ENCODE data around the gene ISCU. TPM values are rescaled to one million over a fixed set of nuclear protein-coding genes. Genes with fewer than 3 reads are reported as not detected.

The ISCU gene
- total RNA-seq (2022; extraction: Qiagen RNA extraction; ENCODE audit: low read depth): 89.2 to 99.6 TPM (median 94.8 TPM) in 5 replicates

DNA sequence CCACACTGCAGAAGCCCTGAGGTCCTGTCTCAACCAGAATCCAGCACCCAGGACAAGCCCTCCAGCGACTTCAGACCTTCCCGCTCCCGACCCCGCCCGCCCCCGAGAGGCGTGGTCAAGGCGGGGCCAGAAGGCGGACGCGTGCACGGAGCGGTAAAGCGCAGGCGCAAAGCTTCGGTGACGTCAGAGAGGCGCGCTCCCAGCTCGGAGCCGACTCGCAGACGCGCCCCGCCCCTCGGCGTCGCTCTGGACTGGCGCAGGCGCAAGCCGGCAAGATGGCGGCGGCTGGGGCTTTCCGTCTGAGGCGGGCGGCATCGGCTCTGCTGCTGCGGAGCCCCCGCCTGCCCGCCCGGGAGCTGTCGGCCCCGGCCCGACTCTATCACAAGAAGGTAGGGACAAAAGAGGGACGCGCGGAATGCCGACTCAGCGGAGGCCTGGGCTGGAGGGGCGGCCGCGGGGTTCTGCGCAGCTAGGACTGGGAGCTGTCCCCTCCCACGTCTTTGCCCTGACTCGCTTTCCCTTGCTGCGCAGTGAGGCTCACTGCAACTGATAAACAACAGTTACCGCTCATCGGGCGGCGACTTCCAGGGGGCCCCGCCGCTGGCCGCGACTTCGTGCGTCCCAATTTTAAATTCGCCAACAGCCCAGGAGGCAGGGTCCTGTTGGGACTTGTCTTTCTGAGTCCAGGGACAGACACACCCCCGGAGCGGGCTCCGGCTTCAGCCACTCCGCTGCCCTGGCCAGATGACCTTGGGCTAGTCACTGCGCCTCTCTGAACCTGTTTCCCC is at the start of gene ISCU:
TSS of gene ISCU (plus strand) at position 249 of the 788 bp plus-strand sequence. CDS start at position 276, 27 bp downstream.

DNA sequence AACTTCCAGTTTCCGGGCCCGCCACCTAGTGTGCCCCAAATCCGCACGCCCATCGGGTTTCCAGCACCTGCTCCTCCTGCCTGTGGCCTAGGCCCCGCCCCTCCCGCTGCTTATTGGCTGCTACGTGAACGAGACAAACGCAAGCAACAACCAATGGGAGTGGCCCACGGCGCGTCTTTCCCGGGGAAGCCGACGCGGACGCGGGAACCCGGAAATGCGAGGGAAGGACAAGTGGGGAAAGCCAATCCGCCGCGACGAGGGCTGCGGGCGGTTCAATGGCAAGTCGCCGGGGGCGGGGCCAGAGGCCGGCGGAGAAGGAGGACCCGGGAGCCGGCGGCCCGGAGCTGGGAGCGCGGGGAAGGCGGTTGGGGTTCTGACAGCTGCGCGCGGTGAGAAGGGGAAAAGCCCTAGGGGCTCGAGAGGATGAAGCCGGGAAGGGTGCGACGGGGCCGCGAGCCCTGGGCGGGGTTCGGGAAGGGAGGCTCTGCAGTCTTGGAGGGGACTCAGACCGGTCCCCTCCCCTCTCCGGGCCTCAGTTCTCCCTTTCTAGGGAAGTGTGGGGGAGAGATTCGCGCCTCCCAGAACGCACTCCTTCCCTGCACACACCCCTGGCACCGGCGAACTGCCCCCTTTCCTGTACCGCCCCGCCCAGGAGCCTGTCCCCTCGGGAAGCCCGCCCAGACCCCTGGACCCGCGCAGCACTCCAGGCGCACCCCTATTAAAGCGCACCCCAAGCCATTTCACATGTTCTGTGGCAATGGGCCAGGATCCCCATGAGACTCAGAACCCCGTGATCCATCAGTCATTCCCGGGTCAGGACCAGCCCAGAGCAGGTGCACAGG is 47.2 kb upstream of the ISCU start, which contains the start of gene FICD:
TSS of gene FICD (plus strand) at position 305 of the 842 bp plus-strand sequence. CDS start 1,696 bp downstream, outside the sequence.

DNA sequence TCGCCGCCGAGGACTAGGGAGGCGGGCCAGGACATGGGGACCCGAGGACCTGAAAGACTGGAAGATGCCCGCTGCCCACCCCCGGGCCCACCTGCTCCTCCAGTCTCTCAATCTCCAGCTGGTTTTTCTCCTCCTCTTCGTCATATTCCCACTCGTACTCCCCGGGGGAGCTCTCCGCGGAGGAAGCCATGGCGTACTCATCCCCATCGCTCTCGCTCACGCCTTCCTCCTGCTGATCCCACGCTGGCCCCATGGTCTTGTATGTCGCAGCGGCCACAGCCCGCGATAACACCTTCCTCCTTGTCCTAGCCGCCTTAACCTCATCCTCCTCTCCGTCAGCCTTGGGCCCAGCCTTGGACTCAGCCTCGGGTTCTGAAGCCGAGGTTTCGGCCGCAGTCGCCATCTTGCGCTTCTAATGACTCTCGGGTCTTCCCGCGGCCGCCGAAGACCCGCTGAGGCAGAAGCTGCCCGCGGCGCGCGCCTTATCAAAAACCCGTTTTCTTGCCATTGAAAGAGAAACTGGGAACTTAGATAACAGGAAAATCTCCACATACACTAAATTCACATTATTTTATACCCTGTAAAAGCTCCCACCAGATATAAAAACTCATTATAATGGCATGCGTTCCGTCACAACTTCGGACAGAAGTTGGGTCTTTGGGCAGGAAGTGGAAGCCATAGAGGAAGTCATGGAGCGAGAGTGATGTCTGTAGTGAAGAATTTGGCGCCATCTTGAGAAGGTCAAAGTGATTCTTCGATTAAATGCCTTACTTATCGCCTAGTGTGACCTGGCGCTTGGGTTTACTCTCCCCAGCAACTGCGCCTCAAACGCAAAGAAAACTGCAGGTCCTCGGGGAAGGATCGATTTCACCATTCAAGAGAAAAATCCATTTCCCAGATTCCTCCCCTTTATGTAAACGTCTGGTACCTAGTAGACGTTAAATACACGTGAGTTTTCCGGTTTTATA is 1.4 kb upstream of the ISCU start, which contains the start of gene SART3:
TSS of gene SART3 (minus strand) at position 422 of the 968 bp plus-strand sequence. CDS start at position 403, 19 bp downstream.

DNA sequence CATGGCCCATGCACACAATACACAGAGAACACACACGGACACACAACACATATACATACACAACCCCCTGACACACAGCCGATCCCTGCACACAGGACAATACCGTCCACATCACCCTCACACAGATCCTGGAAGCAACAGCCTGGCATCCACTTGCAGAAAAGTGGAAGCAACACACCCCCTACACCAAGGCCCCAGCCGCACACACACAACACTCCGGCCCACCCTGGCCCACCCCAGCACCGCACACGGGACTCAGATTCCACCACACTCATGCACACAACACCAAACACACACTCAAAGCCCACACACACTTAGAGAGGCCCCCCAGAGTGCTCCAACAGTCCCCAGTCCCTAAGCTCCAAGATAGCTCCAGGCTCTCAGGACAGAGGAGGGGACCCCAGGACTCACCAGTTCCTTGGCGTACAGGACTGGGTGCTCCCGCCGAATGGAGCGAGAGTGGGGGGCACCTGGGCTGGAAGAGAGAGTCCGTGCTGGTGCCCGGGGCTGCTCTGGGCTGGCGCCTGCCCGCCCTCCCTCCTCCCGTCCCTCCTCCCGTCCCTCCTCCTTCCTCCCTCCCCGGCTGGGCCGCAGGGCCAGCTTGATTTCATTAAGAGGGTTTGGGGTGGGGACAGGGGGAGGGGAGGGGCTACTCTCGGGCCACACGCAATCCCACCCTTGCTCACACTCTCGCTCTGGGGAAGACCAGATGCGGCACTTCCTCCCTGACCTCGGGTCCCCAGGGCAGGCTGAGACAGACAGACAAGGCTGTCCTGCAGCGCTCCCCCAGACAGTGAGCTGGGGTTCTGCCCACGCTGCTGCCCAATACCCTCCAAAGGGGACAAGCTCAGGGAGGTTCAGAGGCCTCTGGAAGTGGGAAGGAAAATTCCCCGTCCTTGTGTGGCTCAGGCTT is 35.4 kb downstream of the ISCU start, which contains the start of gene TMEM119:
TSS of gene TMEM119 (minus strand) at position 526 of the 913 bp plus-strand sequence. CDS start 5,701 bp downstream, outside the sequence.

Other genes with a start within 250 kb of the ISCU start
- 0.05 TPM in 2 of 5 replicates, not detected in the others for gene CMKLR1, start 223.3 kb upstream of the ISCU start, total RNA-seq (2022; extraction: Qiagen RNA extraction; ENCODE audit: low read depth)
- 2.8 to 3.4 TPM (median 3.1 TPM) in 5 replicates for gene FICD, start 47.3 kb upstream of the ISCU start, total RNA-seq (2022; extraction: Qiagen RNA extraction; ENCODE audit: low read depth)
- 36.2 to 43.5 TPM (median 40.9 TPM) in 5 replicates for gene SART3, start 1.4 kb upstream of the ISCU start, total RNA-seq (2022; extraction: Qiagen RNA extraction; ENCODE audit: low read depth)
- 0.05 to 0.16 TPM (median 0.15 TPM) in 3 of 5 replicates, not detected in the others for gene TMEM119, start 35.5 kb downstream of the ISCU start, total RNA-seq (2022; extraction: Qiagen RNA extraction; ENCODE audit: low read depth)
- 0.63 to 1.1 TPM (median 1.1 TPM) in 5 replicates for gene SELPLG, start 71.3 kb downstream of the ISCU start, total RNA-seq (2022; extraction: Qiagen RNA extraction; ENCODE audit: low read depth)
- gene CORO1C, start 168.9 kb downstream of the ISCU start, total RNA-seq (2022; extraction: Qiagen RNA extraction; ENCODE audit: low read depth): 149 to 199 TPM (median 186 TPM) in 5 replicates

Data from A549 treated with GW870086 at 1 μM for 4 hours (cell line).